Epithelial cell of proximal tubule (primary cell): ENCODE data around the gene FGD5. TPM values are rescaled to one million over a fixed set of nuclear protein-coding genes. Genes with fewer than 3 reads are reported as not detected.

Experiments used
- DNase-seq: peaks from one replicate; pipeline ENCODE4 v3.0.0-alpha.2; 2011; ENCODE audit warnings: low read depth
- H3K4me3 ChIP-seq: 2 replicates; pipeline ENCODE4 v1.5.1; 2011; ENCODE audit warnings: low read depth, mild to moderate bottlenecking, low read length
- total RNA-seq: library from RNA; depleted of rRNA; stranded (reverse); fragments of >200 nt; gene quantifications from 2 replicates; pipeline ENCODE4 v1.2.3, GENCODE V29; 2015
- TF ChIP-seq, protein P1 (sequence below): conservative IDR thresholded peaks from 2 replicates; pipeline ENCODE4 v1.5.1; 2012; ENCODE audit warnings: low read depth, mild to moderate bottlenecking, low read length

FGD5 gene
- total RNA-seq, 1 donor from 2014 or later: 0.06 TPM

DNA sequence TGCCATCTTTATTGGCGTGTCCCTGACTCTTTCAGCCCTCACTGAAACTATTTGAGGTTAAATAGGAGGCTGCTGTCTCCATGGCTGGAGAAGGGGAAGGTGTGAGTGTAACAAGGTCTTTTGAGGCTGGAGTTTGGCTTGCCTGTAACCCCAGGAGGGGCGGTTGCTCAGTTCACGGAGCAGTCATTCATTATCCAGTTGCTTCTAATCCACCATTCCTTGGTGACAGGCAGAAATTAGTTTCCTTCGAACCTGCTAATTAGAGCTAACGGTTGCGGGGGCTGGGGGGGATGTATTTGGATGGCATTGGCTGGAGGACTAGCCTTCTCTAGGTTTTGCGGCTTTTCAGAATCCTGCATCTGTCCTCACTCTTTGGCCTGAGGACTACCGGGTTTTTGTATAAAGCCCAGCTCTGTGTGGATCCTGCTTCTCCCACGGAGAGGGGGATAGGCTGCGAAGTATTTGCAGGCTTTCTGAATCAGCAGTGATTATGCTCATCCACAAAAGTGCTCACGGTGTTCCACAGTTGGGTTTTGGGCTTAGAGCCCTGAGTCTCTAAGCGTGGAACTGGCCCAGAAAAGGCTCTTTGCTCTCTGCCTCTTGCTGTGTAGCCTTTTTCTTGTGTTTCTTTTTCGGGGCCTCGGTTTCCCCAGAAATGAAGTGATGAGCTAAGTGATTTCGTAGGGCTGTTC, 18.6 kb downstream of the FGD5 start:
- TF ChIP-seq, protein P1, sequence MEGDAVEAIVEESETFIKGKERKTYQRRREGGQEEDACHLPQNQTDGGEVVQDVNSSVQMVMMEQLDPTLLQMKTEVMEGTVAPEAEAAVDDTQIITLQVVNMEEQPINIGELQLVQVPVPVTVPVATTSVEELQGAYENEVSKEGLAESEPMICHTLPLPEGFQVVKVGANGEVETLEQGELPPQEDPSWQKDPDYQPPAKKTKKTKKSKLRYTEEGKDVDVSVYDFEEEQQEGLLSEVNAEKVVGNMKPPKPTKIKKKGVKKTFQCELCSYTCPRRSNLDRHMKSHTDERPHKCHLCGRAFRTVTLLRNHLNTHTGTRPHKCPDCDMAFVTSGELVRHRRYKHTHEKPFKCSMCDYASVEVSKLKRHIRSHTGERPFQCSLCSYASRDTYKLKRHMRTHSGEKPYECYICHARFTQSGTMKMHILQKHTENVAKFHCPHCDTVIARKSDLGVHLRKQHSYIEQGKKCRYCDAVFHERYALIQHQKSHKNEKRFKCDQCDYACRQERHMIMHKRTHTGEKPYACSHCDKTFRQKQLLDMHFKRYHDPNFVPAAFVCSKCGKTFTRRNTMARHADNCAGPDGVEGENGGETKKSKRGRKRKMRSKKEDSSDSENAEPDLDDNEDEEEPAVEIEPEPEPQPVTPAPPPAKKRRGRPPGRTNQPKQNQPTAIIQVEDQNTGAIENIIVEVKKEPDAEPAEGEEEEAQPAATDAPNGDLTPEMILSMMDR: no peak
- DNase-seq: no peak

DNA sequence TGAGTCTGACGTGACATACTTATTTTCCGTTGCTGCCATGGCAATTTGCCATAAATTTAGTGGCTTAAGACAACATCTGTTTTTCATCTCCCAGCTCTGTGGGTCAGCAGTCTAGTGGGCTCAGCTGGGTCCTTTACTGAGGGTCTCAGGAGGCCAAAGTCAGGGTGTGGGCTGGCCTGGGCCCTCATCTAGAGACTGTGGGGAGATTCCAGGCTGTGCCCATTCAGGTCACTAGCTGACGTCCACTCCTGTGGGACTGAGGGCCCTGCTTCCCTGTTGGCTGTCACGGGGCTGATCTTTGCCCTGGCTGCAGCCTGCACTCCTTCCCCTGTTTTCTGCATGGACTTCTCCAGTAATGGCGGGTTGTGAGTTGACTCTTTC, 19.1 kb downstream of the FGD5 start:
- TF ChIP-seq, protein P1: no peak
- H3K4me3 ChIP-seq: no peak overlapping the region
- DNase-seq: no peak

More for the DNA sequence above, 18.6 kb downstream of the FGD5 start:
- H3K4me3 ChIP-seq: no peak overlapping the region

DNA sequence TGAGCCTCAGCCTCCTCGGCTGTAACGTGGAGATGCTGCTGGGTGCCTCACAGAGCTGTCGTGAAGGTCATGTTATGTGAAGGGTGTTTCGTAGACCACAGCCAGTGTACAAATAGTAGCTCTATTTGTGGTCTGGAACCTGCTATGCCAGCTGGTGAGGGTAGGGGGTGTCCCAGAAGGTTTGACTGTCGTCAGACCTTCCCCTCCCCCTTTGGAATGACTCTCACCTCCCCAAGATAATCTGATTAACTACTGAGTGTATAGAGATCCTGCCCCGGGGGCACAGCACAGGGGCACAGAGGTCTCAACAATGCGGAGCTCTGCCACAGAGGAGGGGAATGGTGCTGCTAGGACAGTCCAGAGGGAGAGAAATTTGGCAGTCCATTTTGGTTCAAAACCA, 20.5 kb downstream of the FGD5 start:
- DNase-seq: no peak
- TF ChIP-seq, protein P1: no peak
- no peak overlapping the region for H3K4me3 ChIP-seq

DNA sequence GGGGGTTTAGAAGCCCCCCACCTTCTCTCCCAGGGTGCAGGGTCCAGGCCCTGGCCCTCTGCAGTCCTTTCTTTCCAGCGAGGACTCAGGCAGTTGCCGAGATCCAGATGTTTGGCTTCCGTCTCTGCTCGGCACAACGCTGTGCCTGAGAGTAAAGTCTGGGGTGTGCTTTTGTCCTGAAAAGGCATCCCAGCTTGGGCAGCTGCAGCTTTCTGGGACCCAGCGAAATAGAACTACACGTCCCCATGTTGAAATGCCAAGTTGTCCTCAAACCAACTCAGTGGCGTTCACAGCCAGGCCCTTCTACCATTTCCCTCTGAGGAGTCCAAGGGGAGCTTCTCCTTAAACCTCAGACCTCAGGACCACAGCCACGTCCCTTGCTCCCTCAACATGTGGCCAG, 23.1 kb downstream of the FGD5 start:
- no peak overlapping the region for H3K4me3 ChIP-seq
- TF ChIP-seq, protein P1: no peak
- DNase-seq: no peak

DNA sequence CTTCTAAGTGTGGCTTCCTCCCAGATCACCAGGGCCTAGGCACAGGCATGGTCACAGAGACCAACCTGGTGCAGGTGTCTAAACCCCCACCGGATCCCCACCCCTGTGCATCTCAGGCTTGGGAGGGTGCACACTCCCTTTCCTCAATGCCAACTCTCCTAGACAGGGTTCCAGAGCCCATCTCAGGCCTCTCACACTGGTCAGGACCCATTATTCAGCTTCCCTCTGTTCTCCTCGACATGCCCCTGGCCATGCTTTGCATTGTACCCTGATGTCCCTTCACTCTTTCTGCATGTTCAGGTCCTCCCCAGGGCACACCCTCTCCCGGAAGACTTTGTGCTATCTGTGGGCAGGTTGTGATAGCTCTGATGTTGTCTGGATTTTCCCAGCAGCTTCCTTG, 23.5 kb downstream of the FGD5 start:
- TF ChIP-seq, protein P1: no peak
- H3K4me3 ChIP-seq: no peak overlapping the region
- no peak for DNase-seq

DNA sequence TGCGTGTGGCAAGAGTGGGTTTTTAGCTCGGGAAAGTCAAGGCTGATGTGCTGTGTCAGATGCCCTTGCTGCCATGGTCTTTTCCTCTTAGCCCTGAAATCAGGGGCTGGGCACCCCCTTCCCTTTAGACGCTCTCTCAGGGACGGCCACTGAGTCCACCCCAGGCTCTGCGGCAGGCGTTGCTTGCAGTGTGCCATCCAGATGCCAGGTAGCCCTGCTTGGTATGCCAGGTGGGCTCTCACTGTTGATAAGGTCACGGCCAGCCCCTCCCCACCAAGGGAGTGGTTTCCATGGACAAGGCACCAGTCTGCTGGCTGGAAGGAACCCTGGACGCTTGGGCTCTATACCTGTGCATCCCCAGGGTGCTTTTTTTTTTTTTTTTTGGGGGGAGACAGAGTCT, 24.6 kb downstream of the FGD5 start:
- no peak overlapping the region for H3K4me3 ChIP-seq
- TF ChIP-seq, protein P1: no peak
- no peak for DNase-seq

DNA sequence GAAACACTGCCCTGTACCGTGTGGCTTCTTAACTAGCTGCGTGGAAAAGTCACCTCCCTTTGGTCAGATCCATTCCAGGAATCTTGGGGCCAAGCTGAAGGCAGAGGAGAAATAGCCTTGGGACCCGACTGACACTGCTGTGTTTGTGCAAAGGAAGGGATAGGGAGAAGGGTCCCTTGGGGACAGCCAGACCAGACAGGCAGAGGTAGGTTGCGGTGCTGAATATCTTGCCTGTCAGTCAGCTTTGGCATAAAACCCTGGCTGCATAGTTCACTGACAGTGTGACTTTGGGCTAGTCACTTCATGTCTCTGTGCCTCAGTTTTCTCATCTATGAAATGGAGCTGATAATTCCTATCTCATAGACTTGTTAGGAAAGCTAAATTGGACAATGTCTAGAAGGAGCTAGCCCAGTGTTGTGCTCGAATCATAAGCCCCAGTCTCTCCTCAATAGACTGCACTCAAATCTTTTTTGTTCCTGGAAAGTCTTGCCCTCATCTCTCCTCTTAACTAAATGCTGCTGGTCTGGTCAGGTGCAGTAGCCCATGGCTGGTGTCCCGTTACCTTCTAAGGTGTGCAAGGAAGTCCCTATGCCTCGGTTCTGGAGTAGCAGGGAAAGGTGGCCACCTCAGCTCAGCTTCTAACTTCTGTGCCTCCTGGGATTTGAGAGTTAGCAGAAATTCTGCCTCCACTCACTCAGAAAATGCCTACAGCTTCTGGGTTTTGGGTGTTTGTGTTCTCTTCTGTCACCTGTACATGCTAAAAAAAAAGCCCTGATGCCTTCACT, 25.8 kb downstream of the FGD5 start:
- no peak overlapping the region for H3K4me3 ChIP-seq
- TF ChIP-seq, protein P1: no peak
- DNase-seq: no peak
